GM12864 (cell line): ENCODE results near the gene ERC1.

ENCODE experiments used
- DNase-seq: peaks from one replicate; pipeline ENCODE4 v3.0.0-alpha.2; 2011; ENCODE audit warnings: low read depth
- H3K4me3 ChIP-seq: 2 replicates; pipeline ENCODE4 v1.5.1; 2011; ENCODE audit warnings: mild to moderate bottlenecking, low read depth, low read length, control low read depth
- CTCF ChIP-seq: IDR thresholded peaks from 2 replicates; pipeline ENCODE4 v1.5.1; 2011; ENCODE audit warnings: low read depth, mild to moderate bottlenecking, moderate library complexity, low read length, control low read depth, inconsistent platforms; ENCODE audit errors: missing control alignments

ERC1 gene

GRCh38 chr12:1212526-1212925 lies 221.5 kb downstream of the ERC1 start:
- no peak for TF ChIP-seq CTCF
- DNase-seq, result no peak

GRCh38 chr12:1213205-1213604 lies 222.2 kb downstream of the ERC1 start:
- no peak for DNase-seq
- no peak for TF ChIP-seq CTCF
- no peak overlapping the region for H3K4me3 ChIP-seq

More at GRCh38 chr12:1212526-1212925, 221.5 kb downstream of the ERC1 start:
- no peak overlapping the region for H3K4me3 ChIP-seq

GRCh38 chr12:1213618-1214205 lies 222.7 kb downstream of the ERC1 start:
- no peak overlapping the region for H3K4me3 ChIP-seq
- DNase-seq, result no peak
- no peak for TF ChIP-seq CTCF

GRCh38 chr12:1216560-1216959 lies 225.5 kb downstream of the ERC1 start:
- no peak for DNase-seq
- H3K4me3 ChIP-seq, result no peak overlapping the region
- TF ChIP-seq CTCF, result no peak

- no peak for DNase-seq
- TF ChIP-seq CTCF, result no peak
- H3K4me3 ChIP-seq, result no peak overlapping the region
Observed at GRCh38 chr12:1217191-1217949, 226.3 kb downstream of the ERC1 start.

GRCh38 chr12:1218369-1218768 lies 227.3 kb downstream of the ERC1 start:
- TF ChIP-seq CTCF, result no peak
- no peak overlapping the region for H3K4me3 ChIP-seq
- no peak for DNase-seq
